IPS-15b (cell line): Measurements from ENCODE around the gene HAAO.

Experiments
- H3K27me3 ChIP-seq: one replicate; pipeline ENCODE4 v1.6.1; 2013; ENCODE audit warnings: low read length; ENCODE audit not compliant: control insufficient read depth, insufficient read depth
- H3K36me3 ChIP-seq: one replicate; pipeline ENCODE4 v1.6.1; 2013; ENCODE audit warnings: low read length; ENCODE audit not compliant: control insufficient read depth, insufficient read depth
- H3K4me1 ChIP-seq: one replicate; pipeline ENCODE4 v1.6.1; 2013; ENCODE audit warnings: mild to moderate bottlenecking, low read length; ENCODE audit not compliant: control insufficient read depth, insufficient read depth
- H3K4me3 ChIP-seq: one replicate; pipeline ENCODE4 v1.5.1; 2013; ENCODE audit warnings: low read depth, low read length
- H3K9ac ChIP-seq: one replicate; pipeline ENCODE4 v1.6.1; 2013; ENCODE audit warnings: low read depth, mild to moderate bottlenecking, low read length
- H3K9me3 ChIP-seq: one replicate; pipeline ENCODE4 v1.6.1; 2013; ENCODE audit warnings: mild to moderate bottlenecking, low read length; ENCODE audit not compliant: control insufficient read depth, insufficient read depth

HAAO gene

GRCh38 chr2:42800461-42800962 is 8.1 kb upstream of the HAAO start:
- Histone ChIP-seq H3K9ac (no peak overlapping the region), H3K27me3 (no peaks in the 10 kb centered on the region), H3K4me1 (no peaks in the 10 kb centered on the region), H3K36me3 (no peaks in the 10 kb centered on the region), H3K9me3 (no peaks in the 10 kb centered on the region), H3K4me3 (no peak overlapping the region)

DNA sequence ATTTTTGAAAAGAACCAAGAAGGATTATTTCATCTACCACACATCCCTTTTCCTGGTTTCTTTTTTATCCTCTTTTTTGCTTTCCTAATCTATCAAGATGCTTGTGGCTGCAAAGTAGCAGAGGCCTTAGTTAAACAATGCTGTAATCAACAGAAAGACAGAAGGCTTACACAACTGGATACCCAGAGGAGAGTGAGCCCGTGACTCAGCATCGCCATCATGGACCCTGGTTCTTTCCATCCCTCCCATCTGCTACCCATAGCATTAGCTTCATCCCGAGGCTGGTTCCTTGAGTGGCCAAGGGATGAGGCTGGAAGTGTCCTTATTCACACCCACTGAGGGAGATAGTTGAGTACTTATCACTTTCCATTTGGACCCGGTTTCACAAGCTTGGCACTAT is 7.5 kb upstream of the HAAO start:
- Histone ChIP-seq H3K4me1 (no peaks in the 10 kb centered on the region), H3K9ac (no peak overlapping the region), H3K4me3 (no peak overlapping the region), H3K27me3 (no peaks in the 10 kb centered on the region), H3K36me3 (no peaks in the 10 kb centered on the region), H3K9me3 (no peaks in the 10 kb centered on the region)

DNA sequence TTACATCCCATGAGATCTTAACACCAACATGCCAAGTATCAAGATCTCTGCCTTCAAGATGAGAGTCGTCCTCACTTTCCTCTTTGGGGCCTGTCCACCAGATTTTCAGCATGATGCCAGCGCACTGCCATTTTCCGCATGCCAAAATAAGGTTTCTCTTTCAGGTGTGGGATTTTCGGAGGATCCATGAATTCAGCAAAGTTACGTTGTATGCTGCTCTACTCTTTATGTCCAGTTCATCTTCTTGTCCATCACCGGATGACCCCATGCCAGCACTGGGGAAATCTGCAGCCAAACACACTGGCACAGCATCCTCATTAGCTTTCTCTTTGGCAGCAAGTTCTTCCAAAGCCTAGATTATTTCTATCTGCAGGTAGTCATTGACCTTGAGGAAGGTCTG is 4.9 kb upstream of the HAAO start:
- Histone ChIP-seq H3K4me1 (peaks cover 6% of the 10 kb centered on the region), H3K36me3 (no peaks in the 10 kb centered on the region), H3K27me3 (peaks cover 8% of the 10 kb centered on the region), H3K9me3 (no peaks in the 10 kb centered on the region), H3K4me3 (no peak overlapping the region), H3K9ac (no peak overlapping the region)

DNA sequence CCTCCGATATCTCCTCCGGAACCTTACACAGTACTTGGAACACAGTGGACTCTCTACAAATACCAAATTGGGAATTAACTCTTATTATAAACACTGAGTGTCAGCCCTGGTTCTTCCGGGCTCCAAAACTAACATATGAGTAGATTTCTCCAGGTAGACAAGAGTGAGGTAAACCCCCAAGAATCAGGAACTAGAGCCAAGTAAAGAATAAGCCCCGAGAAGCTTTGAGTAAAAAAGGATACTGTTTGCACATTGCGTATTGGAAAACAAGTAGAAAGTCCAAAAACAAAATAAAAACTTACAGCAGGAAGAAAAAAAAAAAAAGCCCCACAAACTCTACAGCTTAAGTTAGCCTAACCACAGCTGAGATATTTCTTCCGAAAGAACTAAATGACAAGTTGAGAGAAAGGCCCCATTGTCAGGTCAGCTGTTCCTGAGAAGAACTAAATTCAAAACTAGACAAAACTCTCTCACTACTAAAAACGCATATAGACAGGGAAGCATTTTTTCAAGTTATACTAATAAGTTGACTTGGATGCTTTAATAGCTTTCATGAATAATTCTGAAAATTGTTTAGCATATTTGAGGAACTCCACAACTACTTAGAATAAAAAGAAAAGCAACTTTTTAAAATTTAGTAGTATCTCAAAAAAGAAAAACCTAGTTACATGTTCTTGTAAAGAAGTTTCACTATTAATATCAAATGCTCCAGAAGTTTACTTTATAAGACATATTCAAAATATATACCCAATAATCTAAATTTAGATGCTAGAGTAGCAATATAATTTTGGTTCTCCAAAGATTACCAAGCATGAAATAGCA is 4.3 kb upstream of the HAAO start:
- Histone ChIP-seq H3K9ac (no peak overlapping the region), H3K9me3 (no peaks in the 10 kb centered on the region), H3K4me3 (no peak overlapping the region), H3K36me3 (no peaks in the 10 kb centered on the region), H3K27me3 (peaks cover 10% of the 10 kb centered on the region), H3K4me1 (peaks cover 6% of the 10 kb centered on the region)

DNA sequence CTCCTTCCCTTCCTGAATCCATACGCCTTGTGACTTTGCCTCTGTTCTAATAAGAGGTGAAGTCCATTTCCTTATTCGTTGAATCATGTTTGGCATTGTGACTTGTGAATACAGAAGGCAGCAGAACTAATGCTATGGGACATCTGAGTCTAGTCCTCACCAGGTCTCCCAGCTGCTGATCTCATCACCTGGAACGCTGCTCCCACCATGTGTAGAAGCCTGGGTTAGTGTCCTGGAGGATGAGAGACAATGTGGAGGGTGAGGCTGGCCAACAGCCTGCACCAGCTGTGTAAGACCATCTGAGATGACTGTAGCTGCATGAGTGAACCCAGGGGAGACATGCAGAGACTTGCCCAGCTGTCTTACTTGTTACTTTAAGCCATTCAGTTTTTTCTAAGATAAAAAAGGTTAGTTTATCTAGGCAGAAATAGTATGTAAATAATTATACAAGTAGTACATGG is 3.5 kb upstream of the HAAO start:
- Histone ChIP-seq H3K4me3 (no peak overlapping the region), H3K36me3 (no peaks in the 10 kb centered on the region)

GRCh38 chr2:42795275-42795674 is 2.9 kb upstream of the HAAO start:
- peaks cover 14% of the 10 kb centered on the region for H3K27me3 ChIP-seq
- no peak overlapping the region for H3K9ac ChIP-seq

More for the DNA sequence above, 3.5 kb upstream of the HAAO start:
- Histone ChIP-seq H3K4me1 (peaks cover 6% of the 10 kb centered on the region), H3K9me3 (no peaks in the 10 kb centered on the region), H3K9ac (no peak overlapping the region), H3K27me3 (peaks cover 14% of the 10 kb centered on the region)

DNA sequence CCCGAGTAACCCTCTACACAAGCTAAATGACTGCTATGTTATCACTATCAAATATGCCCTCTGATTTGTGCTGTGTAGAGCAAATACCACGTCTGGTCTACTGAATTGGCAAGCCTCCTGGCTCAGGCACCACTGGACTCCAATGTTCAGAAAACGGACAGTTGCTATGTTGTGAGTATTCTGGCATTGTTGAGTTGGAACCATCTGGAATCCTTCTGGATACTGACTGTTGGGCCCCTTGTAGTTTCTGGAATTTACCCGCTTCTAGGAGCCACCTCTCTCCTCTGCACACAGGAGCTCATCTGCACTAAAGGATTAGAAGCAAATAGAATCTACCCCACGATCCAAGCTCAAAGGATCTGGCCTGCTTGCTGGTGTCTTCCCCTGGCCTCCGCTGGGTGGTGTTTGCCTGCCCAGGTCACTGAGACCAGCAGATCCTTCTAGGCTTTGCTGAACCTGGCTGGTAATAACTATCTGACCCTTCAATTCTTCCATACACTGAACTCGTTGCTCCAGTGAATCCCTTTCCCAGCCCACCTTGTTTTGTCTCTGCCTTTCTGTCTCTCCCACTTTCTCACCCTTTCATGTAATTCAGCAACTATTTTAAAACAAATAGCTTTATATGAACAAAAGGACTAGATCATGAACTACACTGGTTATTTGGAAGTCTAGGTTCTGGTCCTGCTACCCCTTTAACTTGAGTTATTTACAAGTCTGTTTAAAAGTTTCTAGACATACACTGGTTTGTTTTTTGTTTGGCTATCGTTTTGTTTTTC is 2.1 kb upstream of the HAAO start:
- H3K4me3 ChIP-seq, result no peak overlapping the region
- no peak overlapping the region for H3K9ac ChIP-seq
- H3K9me3 ChIP-seq, result no peaks in the 10 kb centered on the region
- peaks cover 6% of the 10 kb centered on the region for H3K4me1 ChIP-seq
- H3K36me3 ChIP-seq, result no peaks in the 10 kb centered on the region
- H3K27me3 ChIP-seq, result peaks cover 14% of the 10 kb centered on the region

More at GRCh38 chr2:42795275-42795674, 2.9 kb upstream of the HAAO start:
- no peaks in the 10 kb centered on the region for H3K9me3 ChIP-seq
- no peaks in the 10 kb centered on the region for H3K36me3 ChIP-seq
- H3K4me3 ChIP-seq, result no peak overlapping the region
- H3K4me1 ChIP-seq, result peaks cover 6% of the 10 kb centered on the region

DNA sequence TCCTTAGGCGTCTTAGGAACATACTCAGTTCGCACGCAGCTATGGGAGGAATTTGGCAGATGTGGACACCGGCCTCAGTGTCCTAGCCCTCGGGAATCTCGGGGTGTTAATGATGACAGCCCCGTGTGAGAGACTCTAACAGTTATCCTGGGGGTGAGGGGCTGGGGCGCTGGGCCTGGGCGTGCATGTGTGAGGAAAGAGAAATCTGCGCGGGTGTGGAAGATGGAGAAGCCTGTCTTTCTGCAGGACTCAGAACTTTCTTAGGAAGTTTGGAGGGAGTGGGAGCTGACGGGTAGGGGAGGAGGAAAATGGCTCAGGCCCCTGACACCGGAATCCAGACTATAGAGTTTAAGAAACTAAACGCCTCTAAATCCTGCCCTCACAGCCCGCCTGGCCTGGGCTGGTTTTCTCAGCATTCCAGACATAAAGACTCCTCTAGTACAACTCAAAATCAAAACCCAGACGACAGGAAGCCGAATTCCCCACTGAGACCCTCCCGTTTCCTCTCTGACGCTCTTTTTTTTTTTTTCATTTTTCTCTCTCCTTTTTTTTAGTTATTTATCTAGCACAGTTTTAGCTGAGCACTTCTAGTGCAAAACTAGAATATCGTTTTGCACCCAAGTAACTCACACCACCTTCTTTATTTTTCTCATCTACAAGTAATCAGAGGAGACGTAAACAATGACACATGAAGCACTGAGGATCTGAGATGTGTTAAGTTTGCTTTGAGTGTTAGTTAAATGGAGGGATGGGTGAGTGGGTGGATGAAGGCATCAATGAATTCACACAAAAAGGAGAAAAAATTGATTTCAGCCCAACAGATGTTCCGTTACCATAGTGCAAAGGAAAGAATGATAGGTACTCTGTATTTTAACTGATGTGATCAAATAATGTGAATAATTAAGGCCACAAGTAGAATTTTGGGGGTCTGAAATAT is 1.2 kb upstream of the HAAO start:
- H3K9ac ChIP-seq, result no peak overlapping the region
- H3K36me3 ChIP-seq, result no peaks in the 10 kb centered on the region
- peaks cover 6% of the 10 kb centered on the region for H3K4me1 ChIP-seq
- peaks cover 14% of the 10 kb centered on the region for H3K27me3 ChIP-seq
- H3K9me3 ChIP-seq, result no peaks in the 10 kb centered on the region
- H3K4me3 ChIP-seq, result peak overlapping the region; percentile 75

DNA sequence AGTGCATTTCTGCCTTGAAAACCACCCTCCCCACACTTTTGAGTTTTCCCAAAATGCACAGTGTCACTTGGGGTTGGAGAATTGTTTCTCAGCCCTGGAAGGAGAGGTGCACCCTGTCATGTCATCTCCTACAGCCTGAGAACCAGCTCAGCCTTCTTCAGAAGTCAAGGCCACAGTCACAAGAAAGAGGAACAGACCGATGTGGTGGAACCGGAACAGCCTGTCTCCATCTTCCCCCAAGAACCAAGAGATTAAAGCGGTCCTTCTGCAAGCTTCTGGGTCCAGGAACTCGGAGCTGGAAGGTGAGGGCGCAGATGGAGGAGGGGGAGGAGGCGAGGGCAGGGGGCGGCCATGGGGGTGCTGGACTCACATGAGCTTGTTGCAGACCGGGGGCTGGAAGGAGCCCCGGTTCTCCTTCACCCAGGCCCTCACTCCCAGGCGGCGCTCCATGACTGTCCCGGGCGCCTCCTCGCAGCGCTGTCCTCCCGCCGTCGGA is 248 bp downstream of the HAAO start:
- peaks cover 6% of the 10 kb centered on the region for H3K4me1 ChIP-seq
- peak overlapping the region; percentile 75 for H3K4me3 ChIP-seq
- H3K9ac ChIP-seq, result no peak overlapping the region
- no peaks in the 10 kb centered on the region for H3K36me3 ChIP-seq
- H3K27me3 ChIP-seq, result peaks cover 14% of the 10 kb centered on the region
- H3K9me3 ChIP-seq, result no peaks in the 10 kb centered on the region

DNA sequence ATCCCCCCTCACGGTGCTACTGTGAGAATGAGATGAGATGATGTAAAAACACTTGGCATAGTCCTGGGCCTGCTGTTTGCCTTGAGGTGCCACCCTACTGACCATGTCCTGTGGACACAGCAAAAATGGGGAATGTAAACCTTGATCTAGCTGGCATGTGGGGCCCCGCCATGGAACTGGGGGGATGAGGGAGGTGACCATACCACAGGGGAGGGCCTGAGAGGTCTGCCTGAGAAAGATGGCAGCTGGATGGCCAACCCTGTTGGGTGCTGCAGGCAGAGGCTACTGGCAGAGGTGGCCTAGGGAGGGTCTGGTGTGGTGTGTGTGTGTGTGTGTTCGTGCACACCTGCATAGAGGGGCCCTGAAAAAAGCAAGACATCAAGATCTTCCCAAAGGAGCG is 777 bp downstream of the HAAO start:
- no peaks in the 10 kb centered on the region for H3K36me3 ChIP-seq
- no peaks in the 10 kb centered on the region for H3K9me3 ChIP-seq
- H3K27me3 ChIP-seq, result peaks cover 14% of the 10 kb centered on the region
- no peak overlapping the region for H3K4me3 ChIP-seq
- peaks cover 6% of the 10 kb centered on the region for H3K4me1 ChIP-seq
- H3K9ac ChIP-seq, result no peak overlapping the region

DNA sequence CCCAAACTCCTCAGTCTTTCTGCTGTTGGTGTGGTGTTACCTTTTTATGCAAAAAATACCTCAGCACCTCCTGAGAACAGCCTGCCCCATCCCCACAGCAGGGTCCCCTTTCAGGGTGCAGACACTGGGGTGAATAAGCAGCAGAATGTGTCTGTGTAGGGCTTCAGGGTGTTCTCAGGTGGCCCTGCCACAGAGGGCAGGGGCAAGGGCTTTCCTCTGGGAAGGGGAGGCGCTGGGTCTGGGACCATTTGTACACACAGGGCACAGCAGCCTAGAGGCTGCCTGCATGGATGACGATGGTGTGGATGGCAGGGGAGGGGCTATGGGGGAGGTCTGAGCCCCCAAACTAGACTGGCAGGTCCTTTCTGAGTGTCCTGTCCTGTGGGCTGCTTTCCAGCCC is 2.6 kb downstream of the HAAO start:
- peaks cover 14% of the 10 kb centered on the region for H3K27me3 ChIP-seq
- H3K9me3 ChIP-seq, result no peaks in the 10 kb centered on the region
- no peaks in the 10 kb centered on the region for H3K36me3 ChIP-seq
- H3K9ac ChIP-seq, result no peak overlapping the region
- no peak overlapping the region for H3K4me3 ChIP-seq
- peaks cover 6% of the 10 kb centered on the region for H3K4me1 ChIP-seq
